Right renal cortex interstitium (tissue), 3 donors: ENCODE measurements around the gene OSER1. TPM values are rescaled to one million over a fixed set of nuclear protein-coding genes. Genes with fewer than 3 reads are reported as not detected.
A peak's percentile ranks its signal among the peaks of the same experiment; 100 is the strongest.
"Not testable (repeated sequence)": the region's sequence is repeated elsewhere in the genome, so short reads cannot be mapped to it uniquely, and the experiment has no call there.

Source experiments
- DNase-seq, 3 donors: peaks; one replicate each; pipeline ENCODE4 v3.0.0-alpha.2; 2013; ENCODE audit warnings: low read depth in 3 of 3, low spot score in 2 of 3
- polyA plus RNA-seq, 3 donors: library from polyadenylated mRNA; unstranded; fragments of 120-200 nt; gene quantifications; one replicate each; pipeline ENCODE4 v1.2.1, GENCODE V29; 2013; ENCODE audit not compliant: insufficient read length in 3 of 3

Gene OSER1
- polyA plus RNA-seq, result 10 to 100 TPM; 54.4 to 58.1 (median 55.2) TPM

DNA sequence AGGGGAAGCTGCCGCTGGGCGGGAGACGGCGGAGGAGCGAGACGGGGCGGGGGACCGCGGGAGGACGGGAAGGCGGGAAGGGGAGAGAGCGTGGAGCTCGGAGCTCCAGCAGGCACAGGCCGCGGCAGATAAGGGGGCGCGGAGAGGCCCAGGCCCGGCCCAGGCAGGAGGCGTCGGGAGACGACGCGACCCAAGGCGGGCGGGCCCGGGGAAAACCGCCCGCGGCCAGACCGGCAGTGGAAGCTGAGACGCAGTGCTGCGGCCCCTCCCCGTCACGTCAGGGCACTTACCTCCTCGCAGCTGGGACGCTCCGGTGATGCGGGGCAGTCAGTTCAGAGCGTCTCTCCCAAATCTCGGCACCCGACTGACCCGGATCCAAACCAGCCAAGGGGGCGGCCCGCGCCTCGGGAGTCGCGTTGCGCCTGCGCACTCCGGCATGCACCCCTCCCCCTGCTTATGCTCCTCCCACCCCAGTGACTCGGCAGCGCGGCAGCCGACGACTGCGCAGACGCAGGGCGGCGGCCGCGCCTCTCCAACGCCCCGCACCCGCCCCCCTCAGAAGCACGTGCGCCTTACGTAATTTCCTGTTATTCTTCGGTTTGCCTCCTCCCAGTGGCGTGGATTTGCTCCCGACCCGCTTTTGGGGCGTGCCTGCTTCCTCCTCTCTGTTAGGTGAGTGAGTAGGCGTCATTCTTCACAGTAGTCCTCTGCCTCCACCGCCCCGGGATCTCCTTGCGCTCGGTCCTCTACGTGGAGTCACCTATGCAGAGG lies at the start of gene OSER1:
TSS of gene OSER1 (minus strand) at position 366 of the 771 bp plus-strand sequence. CDS start 3,814 bp downstream, outside the sequence.
- DNase-seq, result peak; percentile 90 to 92 (median 92)

DNA sequence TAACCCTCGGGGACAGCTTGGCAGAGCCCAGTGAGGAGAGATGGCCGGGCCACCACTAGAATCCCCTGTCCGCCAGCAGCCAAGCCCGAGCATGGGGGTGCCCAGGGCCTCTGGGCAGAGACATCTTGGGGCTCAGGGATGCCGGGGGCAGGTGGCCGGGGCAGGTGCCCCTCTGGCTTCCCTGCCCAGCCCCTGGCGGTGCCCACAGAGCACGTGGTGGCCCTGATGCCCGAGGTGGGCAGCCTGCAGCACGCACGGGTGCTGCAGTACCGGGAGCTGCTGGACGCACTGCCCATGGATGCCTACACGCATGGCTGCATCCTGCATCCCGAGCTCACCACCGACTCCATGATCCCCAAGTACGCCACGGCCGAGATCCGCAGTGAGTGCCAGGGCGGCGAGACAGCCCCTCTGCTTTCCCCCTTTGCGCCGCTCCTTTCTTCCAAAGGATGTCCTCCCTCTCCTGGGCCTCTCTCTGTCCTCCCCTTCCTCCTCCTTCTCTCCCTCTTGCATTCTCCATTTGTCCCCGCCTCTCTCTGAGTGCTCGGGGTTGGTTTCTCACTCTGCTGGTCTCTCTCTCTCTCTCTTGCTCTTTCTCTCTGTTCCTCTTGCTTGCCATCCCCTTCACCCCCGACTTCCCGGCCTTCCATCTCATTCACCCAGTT lies 47.8 kb upstream of the OSER1 start:
- no peak for DNase-seq

DNA sequence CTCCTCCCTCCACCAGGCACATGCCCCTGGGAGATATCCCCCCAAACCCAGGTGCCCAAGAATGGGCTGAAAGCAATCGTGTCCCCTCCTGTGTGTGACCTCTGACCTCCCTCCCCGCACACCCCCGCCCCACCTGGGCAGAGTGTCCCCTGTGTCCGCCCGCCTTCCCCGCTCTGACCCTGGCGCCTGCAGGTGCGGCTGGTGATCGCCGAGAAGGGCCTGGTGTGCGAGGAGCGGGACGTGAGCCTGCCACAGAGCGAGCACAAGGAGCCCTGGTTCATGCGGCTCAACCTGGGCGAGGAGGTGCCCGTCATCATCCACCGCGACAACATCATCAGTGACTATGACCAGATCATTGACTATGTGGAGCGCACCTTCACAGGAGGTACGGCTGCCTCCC lies 46.4 kb upstream of the OSER1 start:
- DNase-seq, result no peak

DNA sequence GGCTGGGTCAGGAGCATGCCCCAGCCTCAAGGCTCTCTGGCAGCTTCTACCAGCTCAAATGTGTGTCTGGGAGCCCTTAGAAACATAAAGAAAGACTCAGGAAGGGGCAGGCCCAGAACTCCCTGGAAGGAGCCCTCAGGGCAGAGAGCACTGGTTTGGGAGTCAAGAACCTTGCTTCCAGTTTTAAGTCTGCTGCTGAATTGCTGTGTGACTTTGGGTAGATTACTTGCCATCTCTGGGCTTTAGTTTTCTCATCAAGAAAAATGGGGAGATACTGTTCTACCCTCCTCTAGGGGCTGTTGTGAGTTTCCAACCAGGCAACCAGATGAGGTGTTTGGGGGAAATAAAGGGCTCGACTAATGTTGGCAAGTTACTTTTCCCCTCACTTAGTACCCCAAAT lies 45.4 kb upstream of the OSER1 start:
- no peak for DNase-seq

DNA sequence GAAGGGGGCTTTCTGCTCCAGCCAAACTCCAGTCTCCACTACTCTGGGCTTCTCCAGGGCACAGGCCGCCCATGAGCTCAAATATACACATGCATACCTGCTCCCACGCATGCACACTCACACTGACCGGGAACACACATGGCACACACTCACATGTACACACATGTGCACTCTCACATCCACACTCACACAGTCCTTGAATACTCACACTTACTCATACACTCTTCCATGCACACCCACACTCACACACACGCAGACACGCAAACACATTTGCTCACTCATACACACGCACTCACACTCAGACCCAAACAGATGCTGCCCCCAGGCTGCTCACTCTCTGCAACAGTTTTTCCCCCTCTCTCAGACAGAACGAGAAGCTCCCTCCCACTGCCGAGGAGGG lies 43.5 kb upstream of the OSER1 start:
- no peak for DNase-seq

DNA sequence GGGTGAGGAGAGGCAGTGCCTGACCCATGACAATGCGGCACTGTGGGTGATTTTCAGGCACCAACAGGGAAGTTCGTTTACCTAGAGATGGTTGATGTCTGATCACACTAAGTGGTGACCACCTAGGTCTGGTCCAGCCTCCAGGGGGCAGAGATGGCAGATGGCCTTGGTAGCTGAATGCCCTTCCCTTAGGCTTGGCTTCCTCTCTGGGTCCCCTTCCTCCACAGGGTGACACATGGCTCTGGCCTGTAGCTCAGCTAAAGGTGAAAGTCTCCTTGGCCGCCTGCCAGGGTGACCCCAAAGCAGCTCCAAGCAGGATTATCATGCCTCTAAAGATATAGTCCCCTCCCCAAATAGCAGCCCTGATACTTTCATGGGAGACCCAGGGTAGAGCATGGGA lies 43.0 kb upstream of the OSER1 start:
- DNase-seq, result no peak

DNA sequence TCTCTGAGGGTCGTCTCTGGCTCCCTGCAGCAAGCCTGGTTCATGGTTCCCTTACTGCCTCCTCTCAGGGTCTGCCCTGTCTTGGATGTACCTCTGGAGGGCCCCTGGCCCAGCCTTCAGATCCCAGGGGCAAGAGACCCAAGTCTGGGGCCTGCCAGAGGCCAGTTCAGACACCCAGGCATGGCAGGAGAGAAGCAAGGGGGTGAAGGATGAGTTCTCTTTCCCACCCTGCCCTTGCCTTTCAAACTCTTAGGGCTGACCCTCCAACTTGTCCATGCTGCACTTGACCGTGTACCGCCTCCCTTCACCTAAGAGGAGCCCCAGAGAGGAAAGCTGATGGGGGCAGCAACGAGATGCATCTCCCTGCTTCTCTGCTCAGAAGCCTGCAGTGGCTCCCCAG lies 40.7 kb upstream of the OSER1 start:
- DNase-seq, result no peak

DNA sequence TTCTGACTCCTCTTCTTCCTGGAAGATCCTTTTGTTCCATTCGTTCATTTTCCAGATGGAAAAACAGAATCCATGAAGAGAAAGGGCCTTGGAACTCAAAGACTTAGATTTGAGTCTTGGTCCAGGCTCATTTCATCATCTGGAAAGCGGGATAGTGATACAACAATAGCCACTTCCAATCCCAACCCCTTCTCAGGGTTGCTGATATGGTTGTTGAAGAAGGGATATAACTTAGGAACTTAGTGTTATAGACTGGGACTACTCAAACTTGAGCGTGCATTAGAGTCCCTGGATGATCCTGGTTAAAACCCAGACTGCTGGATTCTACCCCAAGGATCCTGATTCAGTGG lies 37.8 kb upstream of the OSER1 start:
- DNase-seq, result no peak

DNA sequence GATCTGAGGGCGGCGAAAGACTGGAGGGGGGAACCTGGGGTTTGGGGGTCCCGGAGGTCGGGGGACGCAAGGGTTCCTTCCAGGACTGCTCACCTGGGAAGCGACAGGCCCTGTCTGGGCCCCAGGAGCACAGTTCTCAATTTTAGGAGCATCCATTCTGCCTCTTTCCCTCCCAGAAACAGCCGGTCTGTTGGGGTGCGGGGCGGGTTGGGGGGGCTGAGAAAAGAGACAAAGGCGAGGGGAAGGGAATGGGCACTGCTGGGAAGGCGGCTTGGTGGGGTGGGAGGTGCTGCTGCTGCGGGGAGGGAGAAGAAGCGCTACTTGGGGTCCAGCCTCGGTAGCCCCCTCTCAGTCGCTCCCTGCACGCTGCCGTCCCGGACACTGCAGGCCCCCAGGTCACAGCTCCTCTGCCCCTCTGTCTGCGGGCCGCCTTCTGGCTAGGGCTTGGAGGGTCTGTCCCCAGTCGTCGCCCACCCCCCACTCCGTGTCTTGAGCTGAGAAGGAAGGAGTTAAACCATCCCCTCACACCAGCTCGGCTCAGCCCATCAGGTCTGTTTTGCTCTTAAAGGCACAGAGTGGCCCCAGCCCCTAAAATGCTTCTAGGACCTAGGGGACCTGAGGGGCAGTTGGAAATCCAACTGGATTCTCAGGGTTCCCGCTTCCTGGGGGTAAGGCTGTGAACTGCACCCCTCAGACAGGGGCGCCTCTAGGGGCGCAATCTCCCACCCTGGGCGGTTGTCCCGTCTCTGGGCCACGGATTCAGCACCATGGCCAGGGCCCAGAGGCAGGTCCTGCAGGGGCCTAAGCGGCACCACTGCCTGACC lies 37.2 kb upstream of the OSER1 start:
- peak; percentile 20 to 65 (median 45) for DNase-seq

DNA sequence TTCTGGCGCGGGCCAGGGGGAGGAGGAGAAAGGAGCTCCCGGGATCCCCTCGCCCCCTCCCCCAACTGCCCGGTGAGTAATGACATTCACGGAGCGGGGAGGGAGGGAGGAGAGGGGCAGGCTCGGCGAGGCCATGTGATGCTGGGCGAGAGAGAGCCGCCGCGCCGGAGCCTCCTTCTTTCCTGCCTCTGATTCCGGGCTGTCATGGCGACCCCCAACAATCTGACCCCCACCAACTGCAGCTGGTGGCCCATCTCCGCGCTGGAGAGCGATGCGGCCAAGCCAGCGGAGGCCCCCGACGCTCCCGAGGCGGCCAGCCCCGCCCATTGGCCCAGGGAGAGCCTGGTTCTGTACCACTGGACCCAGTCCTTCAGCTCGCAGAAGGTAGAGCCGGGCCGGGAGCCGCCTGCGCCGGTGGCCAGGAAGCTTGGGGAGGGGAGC lies 36.6 kb upstream of the OSER1 start, which contains the start of gene GDAP1L1:
TSS of gene GDAP1L1 (plus strand) at position 178 of the 441 bp plus-strand sequence. CDS start at position 205, 27 bp downstream.
- DNase-seq, result no peak

DNA sequence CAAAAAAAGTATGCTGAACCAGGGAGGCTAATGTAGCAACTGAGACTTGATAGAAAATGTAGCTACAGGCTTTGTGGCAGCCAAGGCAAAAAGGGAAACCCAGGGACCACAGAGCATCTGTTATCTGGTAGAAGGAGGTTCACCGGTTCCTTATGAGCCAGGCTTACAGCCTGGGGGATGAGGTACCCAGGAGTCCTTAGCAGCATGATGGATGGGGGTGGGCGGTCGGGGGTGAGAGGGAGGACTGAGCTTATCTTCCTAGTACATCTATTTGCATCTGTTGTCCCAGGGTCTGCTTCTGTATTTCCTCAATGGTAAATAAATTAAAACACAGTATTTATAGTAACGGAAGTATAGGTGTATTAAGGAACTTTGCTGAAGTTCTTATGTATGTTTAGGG lies 35.4 kb upstream of the OSER1 start:
- no peak for DNase-seq

DNA sequence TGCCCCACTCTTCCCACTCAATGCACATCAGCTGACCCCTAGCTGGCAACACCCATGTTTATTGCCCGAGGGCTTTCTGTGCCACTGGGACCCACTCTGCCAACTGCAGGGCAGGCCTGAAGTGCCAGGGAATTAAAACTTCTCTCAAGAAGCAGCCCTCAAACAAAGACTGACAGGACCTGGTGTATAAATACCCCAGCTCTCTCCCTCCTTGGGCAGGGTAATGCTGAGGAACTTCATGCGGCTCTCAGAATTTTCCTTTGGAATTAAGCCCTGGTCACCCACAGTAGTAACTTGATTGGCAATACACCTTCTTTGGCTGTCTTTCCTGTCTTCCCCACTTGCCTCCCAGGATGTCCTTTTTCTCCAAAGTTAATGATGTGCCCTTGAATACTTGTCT lies 31.2 kb upstream of the OSER1 start:
- DNase-seq, result no peak

DNA sequence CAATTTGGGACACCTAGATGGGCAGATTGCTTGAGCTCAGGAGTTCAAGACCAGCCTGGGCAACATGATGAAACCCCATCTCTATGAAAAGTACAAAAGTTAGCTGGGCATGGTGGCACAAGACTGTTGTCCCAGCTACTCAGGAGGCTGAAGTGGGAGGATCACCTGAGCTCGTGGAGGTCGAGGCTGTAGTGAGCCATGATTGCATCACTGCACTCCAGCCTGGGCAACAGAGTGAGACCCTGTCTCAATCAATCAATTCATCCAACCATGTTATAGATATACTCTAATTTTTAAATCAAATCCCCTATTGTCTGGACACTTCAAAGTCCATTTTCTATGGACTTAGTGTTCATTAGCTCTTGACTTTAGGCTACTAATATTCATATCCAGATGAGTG lies 26.3 kb upstream of the OSER1 start:
- not testable (repeated sequence) for DNase-seq

DNA sequence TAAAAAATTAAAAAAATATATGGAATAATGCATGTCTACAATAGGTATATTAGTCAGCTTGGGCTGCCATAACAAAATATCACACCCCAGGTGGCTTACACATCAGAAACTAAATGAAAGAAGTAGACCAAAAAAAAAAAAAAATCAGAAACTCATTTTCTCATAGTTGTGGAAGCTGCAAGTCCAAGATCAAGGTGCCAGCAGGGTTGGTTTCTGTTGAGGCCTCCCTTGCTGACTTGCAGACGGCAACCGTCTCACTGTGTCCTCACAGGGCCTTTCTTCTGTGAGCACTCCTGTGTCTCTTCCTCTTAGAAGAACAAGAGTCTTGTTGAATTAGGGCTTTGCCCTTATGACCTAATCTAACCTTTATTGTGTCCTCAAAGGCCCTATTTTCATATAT lies 25.1 kb upstream of the OSER1 start:
- DNase-seq, result no peak

DNA sequence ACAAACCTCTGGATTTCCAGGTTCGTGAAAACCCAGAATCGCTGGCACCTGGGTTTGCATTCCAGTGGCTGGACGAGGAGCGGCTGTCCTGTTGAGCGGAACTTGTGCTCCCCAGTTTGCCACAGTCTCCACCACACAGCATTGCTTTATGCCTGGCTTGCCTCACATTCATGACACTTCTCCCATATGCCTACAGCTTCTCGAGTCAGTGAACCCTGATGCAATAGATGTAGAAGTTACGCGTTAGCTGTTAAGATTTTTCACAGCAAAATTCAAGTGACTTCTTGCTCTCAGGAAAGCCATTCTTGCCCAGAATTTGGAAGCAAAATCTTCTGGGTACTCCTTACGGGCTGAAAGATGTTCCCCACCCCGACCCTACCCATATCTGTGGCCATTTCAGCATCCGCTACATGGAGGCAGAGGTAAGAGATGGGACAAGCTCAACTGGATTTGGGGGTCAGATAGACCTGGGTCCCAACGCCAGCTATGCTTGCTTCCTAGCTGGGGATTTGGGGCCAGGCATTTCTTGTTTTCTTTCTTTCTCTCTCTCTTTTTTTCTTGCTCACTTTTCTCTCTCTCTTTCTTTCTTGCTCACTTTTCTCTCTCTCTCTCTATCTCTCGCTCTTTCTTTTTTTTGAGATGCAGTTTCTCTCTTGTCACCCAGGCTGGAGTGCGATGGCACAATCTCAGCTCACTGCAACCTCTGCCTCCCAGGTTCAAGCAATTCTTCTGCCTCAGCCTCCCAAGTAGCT lies 24.2 kb upstream of the OSER1 start:
- DNase-seq, result no peak

DNA sequence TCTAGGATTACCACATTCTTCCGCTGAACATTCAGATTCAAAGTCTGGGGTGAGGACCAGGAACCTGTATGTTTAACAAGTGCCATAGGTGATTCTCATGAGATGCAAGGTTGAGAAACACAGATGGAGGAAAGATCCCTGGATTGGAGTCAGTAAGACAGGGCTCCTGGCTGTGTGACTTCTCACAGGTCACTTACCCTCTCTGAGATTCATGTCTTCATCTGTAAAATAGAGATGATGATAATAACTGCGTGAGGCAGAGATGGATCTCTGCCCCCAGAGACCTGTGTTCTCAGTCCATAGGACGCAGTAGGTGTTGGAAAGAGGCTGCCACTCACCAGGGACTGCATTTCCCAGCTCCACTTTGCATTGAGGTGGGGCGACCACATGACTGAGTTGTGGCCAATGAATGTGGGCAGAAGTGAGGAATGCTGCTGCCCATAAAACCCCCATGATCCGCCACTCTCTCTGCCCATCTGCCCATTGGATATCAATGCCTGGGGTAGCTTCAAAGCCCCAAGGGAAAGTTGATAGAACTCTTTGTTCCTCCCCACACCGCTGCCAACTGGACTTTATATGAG lies 23.0 kb upstream of the OSER1 start:
- DNase-seq, result no peak

DNA sequence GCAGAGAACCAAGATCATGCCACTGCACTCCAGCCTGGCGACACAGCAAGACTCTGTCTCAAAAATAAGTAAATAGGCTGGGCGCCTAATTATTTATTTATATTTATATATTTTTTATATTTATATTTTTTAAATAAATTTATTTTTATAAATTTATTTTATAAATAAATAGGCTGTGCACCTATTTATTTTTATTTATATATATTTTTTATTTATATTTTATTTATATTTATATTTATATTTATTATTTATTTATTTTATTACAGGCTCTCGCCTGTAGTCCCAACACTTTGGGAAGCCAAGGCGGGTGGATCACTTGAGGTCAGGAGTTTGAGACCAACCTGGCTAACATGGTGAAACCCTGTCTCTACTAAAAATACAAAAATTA lies 21.9 kb upstream of the OSER1 start:
- DNase-seq, result not testable (repeated sequence)

DNA sequence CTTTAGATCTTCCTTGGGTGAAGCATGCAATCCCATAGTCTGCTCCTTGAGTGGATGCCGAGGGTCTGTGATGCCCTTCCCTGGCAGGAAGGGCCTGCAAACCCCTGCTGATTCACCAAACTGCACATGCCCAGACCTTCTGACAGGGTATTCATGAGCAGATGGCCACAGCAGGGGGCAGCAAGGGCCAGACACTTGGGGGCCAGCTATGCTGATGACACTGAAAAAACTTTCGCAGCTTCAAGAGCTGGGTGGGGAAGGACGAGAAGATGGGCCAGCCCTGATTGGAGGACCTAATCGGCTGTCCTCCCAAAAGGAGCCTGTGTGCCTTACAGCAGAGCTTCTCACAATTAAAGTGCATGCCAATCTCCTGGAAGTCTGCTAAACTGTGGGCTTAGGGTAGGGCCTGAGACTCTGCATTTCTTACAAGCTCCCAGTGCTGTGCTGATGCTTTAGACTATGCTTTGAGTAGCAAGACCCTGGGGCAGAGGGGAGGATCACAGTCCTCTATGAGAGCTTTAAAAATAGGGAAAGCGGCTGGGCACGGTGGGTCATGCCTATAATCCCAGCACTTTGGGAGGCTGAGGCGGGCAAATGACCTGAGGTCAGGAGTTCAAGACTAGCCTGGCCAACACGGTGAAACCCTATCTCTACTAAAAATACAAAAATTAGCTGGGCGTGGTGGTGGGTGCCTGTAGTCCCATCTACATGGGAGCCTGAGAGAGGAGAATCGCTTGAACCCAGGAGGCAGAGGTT lies 21.3 kb upstream of the OSER1 start:
- no peak for DNase-seq

DNA sequence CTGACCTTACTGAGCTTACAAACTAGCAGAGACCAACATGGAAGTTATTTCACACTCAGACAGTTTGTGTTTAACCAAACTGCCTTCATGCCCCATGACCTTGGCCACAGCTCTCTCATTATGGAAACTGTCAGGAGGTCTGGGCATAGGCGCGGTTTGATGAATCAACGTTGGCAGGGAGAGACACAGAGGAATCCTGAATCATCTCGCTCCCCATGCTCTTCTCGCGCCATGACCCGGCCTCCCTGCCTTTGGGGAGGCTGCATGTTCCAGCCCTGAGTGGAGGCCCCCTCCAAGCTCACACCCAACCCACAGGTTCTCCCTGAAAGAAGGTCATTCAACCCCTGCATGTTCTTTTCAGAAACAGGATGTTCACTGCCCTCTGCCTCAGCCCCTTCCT lies 20.6 kb upstream of the OSER1 start:
- DNase-seq, result no peak
